Ureter (tissue), 1 donor: Measurements from ENCODE around the gene ORAI1. TPM values are rescaled to one million over a fixed set of nuclear protein-coding genes. Genes with fewer than 3 reads are reported as not detected.
"Not testable (repeated sequence)": the region's sequence is repeated elsewhere in the genome, so short reads cannot be mapped to it uniquely, and the experiment has no call there.

Source experiments
- DNase-seq: peaks from one replicate; pipeline ENCODE4 v3.0.0-alpha.2; 2020; ENCODE audit warnings: low spot score
- total RNA-seq: library from RNA; stranded (reverse); gene quantifications from one replicate; pipeline ENCODE4 v1.2.4, GENCODE V29; 2023
- donor health status: DM: yes; HTN: yes; CAD: no.

The ORAI1 gene
- total RNA-seq, 1 donor from 2014 or later = 13.6 TPM

GRCh38 chr12:121603581-121603980, 22.7 kb upstream of the ORAI1 start:
- DNase-seq = no peak

GRCh38 chr12:121608301-121608700, 18.0 kb upstream of the ORAI1 start:
- DNase-seq = no peak

- no peak for DNase-seq
Observed at GRCh38 chr12:121610239-121611149, 15.8 kb upstream of the ORAI1 start.

GRCh38 chr12:121611306-121611705, 15.0 kb upstream of the ORAI1 start:
- no peak for DNase-seq

- no peak for DNase-seq
Observed at GRCh38 chr12:121613462-121613861, 12.9 kb upstream of the ORAI1 start.

GRCh38 chr12:121614872-121615467, 11.4 kb upstream of the ORAI1 start:
- no peak for DNase-seq

- DNase-seq = no peak
Observed at GRCh38 chr12:121618659-121619233, 7.6 kb upstream of the ORAI1 start.

- DNase-seq = no peak
Observed at GRCh38 chr12:121620333-121620891, 5.9 kb upstream of the ORAI1 start.

GRCh38 chr12:121626853-121627640, 717 bp downstream of the ORAI1 start:
- peak; percentile 68 for DNase-seq

- no peak for DNase-seq
Observed at GRCh38 chr12:121628037-121628436, 1.7 kb downstream of the ORAI1 start.

- DNase-seq = no peak
Observed at GRCh38 chr12:121628536-121628935, 2.2 kb downstream of the ORAI1 start.

GRCh38 chr12:121630791-121631355, 4.5 kb downstream of the ORAI1 start:
- no peak for DNase-seq

- DNase-seq = no peak
Observed at GRCh38 chr12:121632069-121632970, 6.0 kb downstream of the ORAI1 start.

GRCh38 chr12:121633833-121634196, 7.5 kb downstream of the ORAI1 start:
- not testable (repeated sequence) for DNase-seq

GRCh38 chr12:121634836-121635235, 8.5 kb downstream of the ORAI1 start:
- no peak for DNase-seq

GRCh38 chr12:121637231-121637914, 11.0 kb downstream of the ORAI1 start:
- DNase-seq = peak; percentile 60

GRCh38 chr12:121638298-121639202, 12.2 kb downstream of the ORAI1 start:
- no peak for DNase-seq

- DNase-seq = no peak
Observed at GRCh38 chr12:121641343-121641630, 15.0 kb downstream of the ORAI1 start.
